HT-29 (cell line): ENCODE measurements around the gene TFAP2A. TPM values are rescaled to one million over a fixed set of nuclear protein-coding genes. Genes with fewer than 3 reads are reported as not detected.

Experiments
- DNase-seq: peaks from one replicate; pipeline ENCODE4 v3.0.0-alpha.2; 2015; ENCODE audit warnings: low spot score
- total RNA-seq: library from RNA; depleted of rRNA; stranded (reverse); fragments of >200 nt; shearing (Covaris generic); gene quantifications from 2 replicates; pipeline ENCODE4 v1.2.3, GENCODE V29; 2014

The TFAP2A gene
- total RNA-seq, 1 experiment from 2014 or later = 3.8 TPM

DNA sequence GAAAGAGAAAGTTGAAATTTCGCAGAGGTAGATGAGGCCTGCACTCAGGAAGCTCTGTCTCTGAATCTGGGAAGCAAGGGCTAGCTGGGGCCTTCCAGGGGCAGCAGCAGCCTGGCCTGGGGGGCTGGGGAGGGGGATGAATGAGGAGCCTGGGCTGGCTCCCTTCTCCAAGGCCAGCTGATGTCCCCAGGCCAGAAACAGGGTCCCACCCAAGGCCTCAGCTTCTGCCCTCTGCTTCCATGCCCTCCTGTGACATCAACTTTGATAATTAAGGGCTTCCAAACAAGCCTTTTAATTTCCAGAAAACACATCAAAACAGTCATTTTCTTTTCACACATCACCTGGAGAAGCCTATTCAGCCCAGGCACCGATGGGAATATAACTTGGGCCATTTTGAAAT is 15.4 kb downstream of the TFAP2A start:
- no peak for DNase-seq

DNA sequence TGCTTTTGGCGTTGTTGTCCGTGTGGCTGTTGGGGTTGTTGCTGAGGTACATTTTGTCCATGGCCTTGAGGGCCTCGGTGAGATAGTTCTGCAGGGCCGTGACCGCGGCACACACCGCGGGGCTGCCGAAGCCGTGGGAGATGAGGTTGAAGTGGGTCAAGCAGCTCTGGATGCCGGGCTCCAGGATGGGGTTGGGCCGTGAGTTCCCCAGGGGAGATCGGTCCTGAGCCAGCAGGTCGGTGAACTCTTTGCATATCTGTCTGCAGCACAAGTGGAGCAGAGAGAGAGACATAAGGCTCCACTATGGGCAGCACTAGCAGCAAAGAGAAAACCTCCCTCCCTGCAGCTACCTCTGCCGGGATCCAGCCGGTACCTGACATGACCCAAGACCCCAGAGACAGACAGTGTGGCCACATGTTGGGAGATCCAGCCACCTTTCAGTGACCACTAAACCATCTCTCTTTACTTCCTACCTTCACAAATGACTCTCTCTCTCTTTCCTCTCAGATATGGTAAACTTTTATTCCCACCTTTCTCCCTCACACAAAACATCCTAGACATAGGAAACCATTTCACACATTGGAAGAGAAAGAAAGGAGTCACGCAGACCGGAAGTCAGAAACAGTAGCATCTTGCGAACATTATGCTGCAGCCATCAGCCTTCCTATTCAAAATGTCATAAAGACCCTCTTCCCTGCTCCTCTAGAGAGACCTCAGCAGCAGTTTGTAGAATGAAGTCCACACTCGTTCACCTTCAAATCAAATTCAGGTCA is 16.2 kb downstream of the TFAP2A start:
- DNase-seq = no peak

DNA sequence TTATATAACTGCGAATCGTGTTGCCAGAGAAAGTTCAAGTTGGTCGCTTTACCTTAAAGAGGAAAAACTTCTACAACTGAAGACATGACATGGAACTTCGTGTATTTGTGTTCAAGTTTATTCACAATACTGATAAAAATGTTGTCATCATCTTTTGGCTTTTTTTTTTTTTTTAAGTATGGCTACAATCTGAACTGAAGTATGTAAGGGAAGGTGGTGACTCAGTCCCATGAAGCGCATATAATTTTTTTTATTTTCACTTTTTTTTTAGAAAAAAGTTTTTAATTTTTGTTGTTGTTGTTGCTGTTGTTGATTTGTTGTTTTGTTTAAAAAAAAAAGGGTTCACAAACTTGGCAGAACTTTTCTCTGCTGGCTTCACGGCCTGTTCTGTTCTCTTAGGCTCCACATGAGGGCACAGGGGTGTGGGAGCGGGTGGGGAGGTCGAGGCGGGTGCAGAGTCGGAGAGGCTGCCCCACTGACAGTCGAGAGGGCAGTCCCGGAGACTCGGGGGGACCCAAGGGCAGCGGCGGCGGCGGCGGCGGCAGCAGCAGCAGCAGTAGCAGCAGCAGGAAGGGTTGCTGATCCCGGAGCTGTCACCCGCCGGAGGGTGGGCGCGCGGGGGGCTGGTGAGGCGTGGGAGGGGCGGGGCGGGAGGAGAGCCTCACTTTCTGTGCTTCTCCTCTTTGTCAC is 17.0 kb downstream of the TFAP2A start:
- DNase-seq = no peak

DNA sequence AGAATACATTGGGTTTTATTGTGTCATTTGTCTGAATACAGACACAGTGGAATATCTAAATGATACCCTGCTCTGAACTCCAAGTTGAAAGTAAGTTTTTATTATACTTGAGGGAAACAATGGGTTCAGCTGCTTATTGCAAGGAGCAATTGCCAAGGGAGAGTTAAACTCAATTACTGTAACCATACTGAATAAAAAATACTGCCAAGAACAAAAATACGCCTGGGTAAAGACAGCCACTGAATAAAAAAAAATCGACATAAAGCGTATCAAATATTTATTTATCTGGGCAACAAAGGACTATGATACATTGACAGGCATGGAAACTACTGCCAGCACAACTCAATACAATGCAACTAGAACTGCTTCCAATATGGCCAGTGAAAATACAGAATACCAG is 18.1 kb downstream of the TFAP2A start:
- no peak for DNase-seq

DNA sequence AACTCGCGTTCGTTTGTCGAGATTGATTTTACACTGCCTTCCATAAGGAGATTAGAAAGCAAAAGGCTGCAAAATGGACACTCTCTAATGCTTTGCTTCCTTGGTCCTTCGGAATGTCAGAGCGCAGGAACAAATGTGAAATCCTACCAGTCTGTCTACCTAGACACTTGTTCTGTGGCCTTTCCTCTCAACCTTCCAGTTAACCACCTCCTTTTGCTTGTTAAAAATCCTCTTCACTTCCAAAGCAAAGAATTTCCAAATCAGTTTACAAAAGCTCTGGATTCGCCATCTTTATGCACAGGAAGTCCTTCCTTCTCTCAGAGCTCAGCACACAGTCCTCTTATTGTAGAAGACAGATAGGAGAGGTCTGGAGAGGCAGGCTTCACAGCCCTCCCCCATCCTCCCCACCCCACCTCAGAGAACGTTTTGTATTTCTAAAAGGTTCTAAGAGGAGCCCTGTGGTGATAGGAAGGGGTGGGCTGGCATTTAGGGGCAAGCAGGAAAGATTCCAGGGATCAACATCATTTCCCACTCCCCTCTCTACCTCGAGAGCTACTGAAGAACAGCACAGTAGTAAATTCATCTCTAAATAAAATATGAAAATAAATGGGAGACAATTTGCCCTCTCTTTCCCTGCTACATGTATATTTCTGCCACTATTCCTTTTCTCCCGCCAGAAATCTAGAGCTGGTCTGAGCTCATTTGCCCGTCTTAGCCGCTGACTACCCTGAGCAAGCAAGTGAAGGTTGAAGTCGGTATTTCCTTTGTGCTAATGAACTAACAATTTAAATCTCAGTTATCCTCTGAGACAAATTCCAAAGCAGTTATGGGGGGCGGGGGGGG is 18.9 kb downstream of the TFAP2A start:
- no peak for DNase-seq

DNA sequence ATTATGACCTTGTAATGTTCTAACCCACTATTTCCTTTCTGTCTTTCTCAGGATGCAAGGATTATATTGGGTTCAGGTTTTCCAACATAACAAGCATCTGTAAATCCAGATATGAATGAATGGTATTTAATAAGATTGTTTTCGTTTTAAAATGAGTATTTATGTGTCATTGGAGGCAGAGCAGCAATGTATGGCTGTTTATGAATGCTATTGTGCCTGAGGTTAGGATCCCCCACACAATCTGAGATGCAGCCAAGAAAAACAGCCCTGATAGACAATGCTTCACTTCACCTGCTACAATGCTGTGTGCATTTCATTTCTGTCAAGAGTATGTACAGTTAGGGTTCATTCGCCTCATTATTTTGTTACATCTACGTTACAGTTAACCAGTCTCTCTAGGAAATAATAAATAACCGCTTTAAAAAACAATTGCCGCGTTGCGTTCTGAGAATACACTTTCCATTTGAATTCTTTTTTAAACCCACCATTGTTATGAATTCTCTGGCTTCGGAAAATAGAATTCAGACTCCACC is 19.6 kb downstream of the TFAP2A start:
- no peak for DNase-seq

DNA sequence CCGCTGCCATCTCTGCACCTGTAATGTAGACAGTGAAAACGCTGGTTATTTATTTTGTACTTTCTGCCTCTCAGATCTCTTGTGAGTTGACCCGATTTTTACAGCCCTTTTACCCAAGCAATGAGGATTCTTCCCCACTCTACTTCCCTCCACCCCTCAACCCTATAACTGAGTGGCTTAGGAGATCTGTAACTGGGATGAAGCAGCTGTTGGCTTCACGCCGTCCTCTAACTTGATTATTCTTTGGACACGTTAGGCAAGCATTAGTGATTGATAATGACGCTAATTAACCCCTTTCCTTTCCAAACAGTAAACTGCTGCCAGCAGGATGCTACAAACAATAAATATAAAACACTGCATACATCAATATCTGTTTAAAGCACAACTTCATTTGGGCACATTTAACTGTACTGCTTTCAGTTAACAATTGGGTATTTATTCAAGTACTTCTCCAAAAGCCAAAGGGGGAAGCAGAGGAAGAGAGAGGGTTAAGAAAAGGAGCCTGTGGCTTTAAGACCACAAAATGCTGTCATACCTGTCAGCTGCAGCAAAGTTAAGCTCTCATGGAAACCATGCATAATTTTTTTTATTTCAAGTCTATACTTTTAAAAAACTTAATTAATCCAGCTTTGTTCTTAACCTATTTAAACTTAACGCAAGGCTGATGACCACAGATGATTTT is 21.2 kb downstream of the TFAP2A start:
- no peak for DNase-seq

DNA sequence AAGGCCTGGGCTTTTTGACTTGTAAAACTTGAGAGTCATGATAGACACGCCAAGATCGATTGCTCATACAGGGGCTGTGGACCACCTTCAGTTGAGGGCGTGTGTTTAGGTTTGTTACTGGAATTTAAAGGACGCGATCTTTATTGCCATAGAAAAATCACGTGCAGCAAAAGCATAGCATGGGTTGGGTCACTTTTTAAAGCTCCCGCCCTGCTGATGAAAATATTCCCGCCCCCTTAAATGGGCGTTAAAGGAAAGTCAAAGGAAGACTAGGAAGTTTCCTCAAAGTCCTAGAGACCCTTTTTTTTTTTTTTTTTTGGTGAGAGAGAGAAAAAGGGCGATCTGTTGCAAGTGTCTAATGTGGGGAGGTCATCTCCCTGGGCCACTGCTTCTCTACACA is 23.1 kb downstream of the TFAP2A start:
- no peak for DNase-seq

DNA sequence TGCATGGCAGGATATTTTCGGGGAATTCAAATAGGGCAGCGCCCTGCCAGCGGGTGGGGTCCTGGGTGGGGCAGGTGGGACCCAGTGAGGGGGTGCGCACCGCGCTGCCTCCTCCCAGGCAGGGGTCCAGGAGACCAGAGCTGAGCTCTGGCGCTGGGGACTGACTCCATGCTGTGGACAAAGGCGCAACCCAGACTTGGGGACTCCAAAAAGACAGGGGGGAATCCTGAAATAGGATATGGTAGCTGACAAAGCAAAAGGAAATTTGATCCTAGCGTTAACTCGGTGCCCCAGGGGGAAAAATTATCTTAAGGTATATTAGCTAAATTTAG is 23.6 kb downstream of the TFAP2A start:
- no peak for DNase-seq

DNA sequence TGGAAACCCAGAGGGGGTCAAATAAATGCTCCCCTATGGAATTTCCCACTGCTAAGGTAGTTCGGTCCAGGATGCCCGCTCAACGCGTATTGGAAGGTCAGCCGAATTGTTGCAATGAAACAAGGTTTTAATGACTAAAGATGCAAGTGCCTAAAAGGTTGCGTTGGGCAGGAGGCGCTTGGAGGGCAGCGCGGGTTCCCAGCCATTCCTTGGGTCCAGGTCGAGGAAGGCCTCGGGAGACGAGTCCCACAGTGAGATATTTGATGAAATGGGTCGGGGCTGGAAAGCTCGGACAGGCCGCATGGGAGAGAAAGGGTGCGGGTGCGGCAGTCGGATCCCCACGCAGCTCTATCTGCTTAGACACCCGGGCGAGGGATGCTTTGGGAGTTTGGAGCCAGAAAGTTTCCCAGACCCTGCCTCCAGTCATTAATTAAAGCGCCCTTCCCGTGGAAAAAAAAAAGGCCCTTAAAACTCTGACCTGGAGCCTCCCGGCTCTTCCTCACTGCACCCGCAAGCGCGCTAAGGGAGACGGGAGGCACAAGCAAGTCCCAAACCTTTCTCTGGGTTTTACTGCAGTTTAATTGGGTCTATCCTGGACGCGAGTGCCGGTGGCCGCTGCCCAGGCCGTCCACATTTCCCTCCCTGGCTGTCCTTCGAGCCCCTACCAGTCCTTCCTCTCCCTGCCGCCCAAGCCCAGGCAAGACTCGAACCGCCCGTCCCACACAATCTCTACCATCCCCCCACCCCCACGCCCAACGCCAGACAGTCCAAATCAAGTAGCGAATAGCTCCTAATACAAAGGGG is 24.2 kb downstream of the TFAP2A start:
- no peak for DNase-seq

DNA sequence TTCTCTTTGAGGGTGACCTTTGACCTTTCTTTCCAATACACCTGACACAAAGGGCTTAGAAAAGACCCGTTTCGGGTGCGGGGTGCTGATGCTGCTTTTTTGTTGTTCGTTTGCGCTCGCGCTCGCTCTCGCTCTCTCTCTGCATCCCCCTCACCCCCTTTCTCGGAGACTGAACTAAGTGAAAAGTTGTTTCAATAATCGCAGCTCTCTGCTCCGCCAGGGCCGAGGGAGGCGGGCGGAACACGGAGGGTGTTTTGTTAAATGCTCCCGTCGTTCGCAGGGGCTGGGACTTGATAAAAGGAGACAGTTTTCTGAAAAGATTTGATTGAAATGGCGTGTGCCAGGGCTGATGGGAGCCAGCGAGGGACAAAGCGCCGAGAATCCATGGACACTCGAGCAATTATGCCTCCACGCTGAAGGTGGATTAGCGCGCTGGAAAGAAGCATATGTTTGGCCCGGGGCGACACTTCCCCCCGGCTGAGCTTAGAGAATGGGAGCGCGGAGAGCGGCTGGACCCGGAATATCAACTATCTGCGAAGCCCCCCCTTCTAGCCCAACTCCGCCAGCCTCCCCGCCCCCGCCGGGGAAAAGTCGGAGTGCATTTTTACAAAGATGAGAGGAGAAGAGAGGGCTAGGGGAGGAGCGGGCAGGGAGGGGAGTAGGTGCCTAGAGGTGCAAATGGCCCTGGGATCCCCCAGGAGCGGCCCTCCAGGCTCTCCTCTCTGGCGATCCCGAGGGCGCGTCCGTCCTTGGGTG is 25.0 kb downstream of the TFAP2A start:
- DNase-seq = no peak

DNA sequence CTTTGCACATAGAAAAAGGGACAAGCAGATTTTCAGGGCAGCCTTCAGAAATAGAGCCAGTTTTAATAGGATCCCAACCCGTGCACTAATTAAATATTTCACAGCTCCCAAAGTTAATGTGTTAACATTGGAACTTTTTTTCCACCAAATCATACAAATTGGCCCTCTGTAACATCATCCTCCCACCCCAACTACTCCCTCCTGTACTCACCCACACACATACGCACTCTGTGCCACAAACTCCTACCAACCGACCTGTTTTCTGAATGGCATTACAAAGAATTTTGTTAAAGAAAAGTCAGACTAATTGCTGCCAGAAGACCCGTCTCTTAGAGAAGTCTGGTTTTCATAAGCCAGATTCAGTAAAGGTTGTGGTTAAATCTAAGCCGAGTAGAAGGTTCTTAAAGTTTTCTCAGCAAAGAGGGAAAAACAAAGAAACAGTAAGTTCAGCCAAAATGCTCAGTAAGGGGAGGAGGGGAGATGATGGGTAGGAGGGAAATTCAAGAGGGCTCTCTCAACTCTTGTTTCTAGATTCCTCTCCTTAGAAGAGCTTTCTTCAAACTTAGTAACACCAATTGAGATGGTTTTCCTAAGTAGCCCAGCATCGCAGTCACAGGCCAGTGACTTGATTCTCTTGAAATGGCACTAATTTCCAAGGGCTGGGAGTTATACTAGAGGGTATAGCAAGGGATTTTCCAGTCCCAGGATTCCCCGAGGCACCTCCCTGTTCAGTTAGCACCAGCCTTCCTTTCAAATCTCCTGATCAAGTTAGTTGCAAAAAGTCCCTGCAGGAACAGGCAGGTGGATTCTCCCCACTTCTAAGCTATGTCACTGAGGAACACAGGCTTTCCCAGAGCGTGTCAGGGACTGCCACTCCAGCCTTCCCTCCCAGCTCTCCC is 27.9 kb downstream of the TFAP2A start:
- DNase-seq = no peak

DNA sequence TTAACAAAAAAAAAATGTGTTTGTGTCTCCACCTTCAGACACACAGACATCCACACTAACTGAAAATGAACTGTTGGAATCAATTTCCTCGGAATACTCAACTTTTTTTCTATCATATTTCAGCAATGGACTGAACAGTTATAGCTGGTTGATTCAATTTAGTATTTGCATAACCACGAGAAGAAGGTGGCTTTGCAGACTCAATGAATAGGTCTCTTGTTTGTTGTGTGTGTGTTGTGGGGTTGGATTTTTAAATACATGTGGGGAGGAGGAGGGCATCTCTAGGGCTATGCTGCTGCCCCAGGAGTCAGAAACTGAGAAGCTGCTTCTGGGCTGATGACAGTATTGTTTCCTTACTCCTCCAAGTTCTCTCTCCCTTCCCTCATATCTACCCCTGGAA is 28.7 kb downstream of the TFAP2A start:
- DNase-seq = no peak

DNA sequence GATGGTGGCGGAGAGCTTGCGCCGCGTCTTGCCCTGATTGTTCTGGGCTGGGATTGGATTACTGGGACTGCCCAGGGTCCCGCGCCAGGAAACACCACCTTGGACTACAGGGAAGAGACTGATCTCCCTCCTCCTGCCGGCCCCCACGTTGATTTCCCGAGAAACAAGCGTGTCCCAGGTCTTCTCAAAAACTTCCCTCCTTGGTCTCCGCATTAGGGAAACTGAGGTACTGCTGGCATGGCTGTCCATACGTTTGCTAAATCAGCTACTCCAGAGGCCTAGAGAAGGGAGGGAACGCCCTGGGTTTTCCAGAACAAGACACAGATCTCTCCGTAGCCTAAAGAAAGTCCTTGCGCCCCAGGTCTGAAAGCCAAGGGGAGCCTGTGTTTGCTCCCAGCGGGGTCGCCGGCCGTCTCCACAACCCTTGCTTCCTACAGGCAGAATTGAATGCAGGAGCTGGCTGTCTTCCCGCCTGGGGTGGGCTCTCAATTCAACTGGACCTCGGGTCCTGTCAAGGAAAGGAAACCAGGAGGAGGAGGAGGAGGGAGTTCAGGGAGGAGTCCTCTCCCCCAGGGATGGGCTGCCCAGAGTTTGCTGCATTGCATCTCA is 29.2 kb downstream of the TFAP2A start:
- DNase-seq = no peak

DNA sequence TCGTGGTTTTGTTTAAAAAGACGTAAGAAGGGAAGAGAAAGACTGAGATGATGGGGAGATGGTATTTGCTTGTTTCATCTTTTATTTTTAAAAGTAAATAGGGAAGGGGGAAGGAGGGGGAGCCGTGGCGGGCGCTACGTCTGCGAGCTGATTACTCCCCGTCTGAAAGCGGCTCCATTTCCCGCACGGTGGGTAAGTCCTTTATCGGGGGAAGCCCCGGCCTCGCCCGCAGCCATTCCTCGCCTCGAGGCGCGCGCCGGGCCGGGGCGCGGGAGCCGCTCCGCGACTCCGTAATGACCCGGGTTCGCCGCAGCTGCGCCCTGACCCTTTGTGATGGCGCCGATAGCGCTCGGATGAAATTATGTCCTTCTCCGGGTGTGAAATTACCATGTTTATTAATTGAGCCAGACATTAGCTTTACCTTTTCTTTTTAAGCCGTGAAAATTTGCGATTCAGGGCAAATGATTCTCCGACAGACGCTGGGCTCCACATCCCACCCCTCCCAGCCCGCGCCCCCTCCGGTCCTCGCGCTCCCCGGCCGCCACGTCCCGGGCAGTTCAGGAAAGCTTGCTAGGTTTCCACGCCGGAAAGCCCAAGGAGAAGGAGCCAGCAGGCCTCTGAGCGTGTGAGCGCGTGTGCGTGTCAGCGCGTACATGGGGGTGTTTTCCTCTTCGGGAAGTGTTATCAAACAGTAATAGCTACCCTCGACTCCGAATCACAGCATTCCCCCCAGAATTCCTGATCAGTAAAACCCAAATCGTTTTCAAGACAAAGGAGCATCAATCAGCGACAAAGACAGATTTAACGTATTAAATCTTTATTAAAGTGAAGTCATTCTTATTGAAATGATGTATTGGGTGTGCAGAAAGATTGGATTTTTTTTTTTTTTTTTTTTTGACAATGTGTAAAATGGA is 30.0 kb downstream of the TFAP2A start:
- DNase-seq = no peak

DNA sequence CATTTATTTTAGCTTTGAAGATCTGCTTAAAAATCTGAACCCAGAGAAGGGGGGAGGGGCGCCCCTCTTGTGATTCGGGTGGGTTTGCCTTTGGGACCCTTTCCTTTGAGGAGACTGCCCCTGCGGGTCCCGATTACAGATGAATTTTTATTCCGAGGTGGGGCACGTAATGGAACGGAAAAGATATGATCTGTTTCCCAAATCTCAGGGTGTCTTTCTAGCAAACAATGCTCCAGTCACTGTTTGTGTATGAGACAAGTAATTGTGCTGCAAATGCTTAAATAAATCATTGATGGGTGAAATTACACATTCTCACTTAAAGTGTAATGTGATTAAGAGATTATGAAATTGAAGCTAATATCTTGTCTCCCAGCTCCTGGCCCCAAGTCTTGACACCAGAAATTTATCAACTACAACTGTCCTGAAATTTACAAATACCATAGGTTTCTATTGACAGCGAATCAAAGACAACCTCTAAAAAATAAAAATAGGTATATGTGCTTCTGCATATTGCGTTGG is 30.7 kb downstream of the TFAP2A start:
- DNase-seq = no peak
